Sciatic nerve (tissue), 2 donors: Measurements from ENCODE around the gene FUT6. TPM values are rescaled to one million over a fixed set of nuclear protein-coding genes. Genes with fewer than 3 reads are reported as not detected.

ENCODE experiments used
- ATAC-seq: fragments of 200-7000 bp; cut with Tn5 transposase; one replicate; pipeline ENCODE4 v1.9.1; 2020; ENCODE audit warnings: mild to moderate bottlenecking, moderate library complexity
- DNase-seq: peaks from one replicate; pipeline ENCODE4 v3.0.0-alpha.2; 2020; ENCODE audit warnings: low spot score
- intact Hi-C: fragments of 100-400 bp; cut with DNase I; formaldehyde crosslinking; loops from one replicate; pipeline ENCODE4 v1.14.2; 2022
- total RNA-seq: library from RNA; stranded (reverse); fragmentation: NEBNext Ultra II Directional; extraction: Animal tissue kit (Norgen Biotek cat#: 25700); gene quantifications from one replicate; pipeline ENCODE4 v1.2.1, GENCODE V29; 2021
- donor health status: DM: no; HTN: no; CAD: no.
- donor health status: DM: no; HTN: no; CAD: no.

FUT6 gene
- total RNA-seq, 1 donor from 2014 or later = not detected

GRCh38 chr19:5814123-5814851, 25.2 kb downstream of the FUT6 start:
- no peak for ATAC-seq
- intact Hi-C loops = no loop called here

GRCh38 chr19:5811117-5811516, 28.4 kb downstream of the FUT6 start:
- ATAC-seq (no peak), DNase-seq (no peak)
- intact Hi-C loops = no loop called here

More at GRCh38 chr19:5814123-5814851, 25.2 kb downstream of the FUT6 start:
- DNase-seq = no peak

- no peak for ATAC-seq
Measured at GRCh38 chr19:5809469-5809868, 30.0 kb downstream of the FUT6 start.

GRCh38 chr19:5809053-5809452, 30.4 kb downstream of the FUT6 start:
- intact Hi-C loops = no loop called here
- no peak for ATAC-seq
- DNase-seq = no peak

More at GRCh38 chr19:5809469-5809868, 30.0 kb downstream of the FUT6 start:
- intact Hi-C loops = no loop called here
- DNase-seq = no peak

GRCh38 chr19:5808120-5808816, 31.2 kb downstream of the FUT6 start:
- no peak for ATAC-seq
- DNase-seq = no peak
- intact Hi-C loops = no loop called here

- intact Hi-C loops = no loop called here
- no peak for ATAC-seq
Measured at GRCh38 chr19:5806905-5807304, 32.6 kb downstream of the FUT6 start.

GRCh38 chr19:5806133-5806489, 33.4 kb downstream of the FUT6 start:
- intact Hi-C loops = no loop called here
- ATAC-seq (no peak), DNase-seq (no peak)

More at GRCh38 chr19:5806905-5807304, 32.6 kb downstream of the FUT6 start:
- no peak for DNase-seq

- intact Hi-C loops = no loop called here
- DNase-seq (no peak), ATAC-seq (no peak)
Measured at GRCh38 chr19:5805462-5806132, 33.9 kb downstream of the FUT6 start.

- no peak for ATAC-seq
Measured at GRCh38 chr19:5804516-5805461, 34.7 kb downstream of the FUT6 start, which contains the start of gene NRTN. Gene NRTN (plus strand): TSS chr19:5805067. CDS start chr19:5824166, 19,099 bp downstream.

GRCh38 chr19:5803752-5804515, 35.6 kb downstream of the FUT6 start:
- DNase-seq = peak; percentile 85
- ATAC-seq = peak; percentile 86
- intact Hi-C loops = no loop called here

More at GRCh38 chr19:5804516-5805461, 34.7 kb downstream of the FUT6 start, which contains the start of gene NRTN:
- intact Hi-C loops = no loop called here
- no peak for DNase-seq

GRCh38 chr19:5803441-5803751, 36.1 kb downstream of the FUT6 start:
- DNase-seq = no peak
- no peak for ATAC-seq
- intact Hi-C loops = no loop called here

GRCh38 chr19:5801796-5802619, 37.5 kb downstream of the FUT6 start:
- ATAC-seq (no peak), DNase-seq (no peak)
- intact Hi-C loops = no loop called here

GRCh38 chr19:5800361-5801270, 38.9 kb downstream of the FUT6 start:
- ATAC-seq = no peak
- intact Hi-C loops = no loop called here
- no peak for DNase-seq

GRCh38 chr19:5799247-5800241, 40.0 kb downstream of the FUT6 start:
- intact Hi-C loops = no loop called here
- DNase-seq = no peak
- ATAC-seq = no peak

GRCh38 chr19:5798244-5798643, 41.3 kb downstream of the FUT6 start:
- DNase-seq = no peak
- ATAC-seq = no peak
- intact Hi-C loops = no loop called here
